Kidney tubule cell (primary cell): ENCODE data around the gene UQCR10.

Experiments
- DNase-seq: peaks from one replicate; pipeline ENCODE4 v3.0.0-alpha.2; 2018; ENCODE audit warnings: low spot score

The UQCR10 gene

DNA sequence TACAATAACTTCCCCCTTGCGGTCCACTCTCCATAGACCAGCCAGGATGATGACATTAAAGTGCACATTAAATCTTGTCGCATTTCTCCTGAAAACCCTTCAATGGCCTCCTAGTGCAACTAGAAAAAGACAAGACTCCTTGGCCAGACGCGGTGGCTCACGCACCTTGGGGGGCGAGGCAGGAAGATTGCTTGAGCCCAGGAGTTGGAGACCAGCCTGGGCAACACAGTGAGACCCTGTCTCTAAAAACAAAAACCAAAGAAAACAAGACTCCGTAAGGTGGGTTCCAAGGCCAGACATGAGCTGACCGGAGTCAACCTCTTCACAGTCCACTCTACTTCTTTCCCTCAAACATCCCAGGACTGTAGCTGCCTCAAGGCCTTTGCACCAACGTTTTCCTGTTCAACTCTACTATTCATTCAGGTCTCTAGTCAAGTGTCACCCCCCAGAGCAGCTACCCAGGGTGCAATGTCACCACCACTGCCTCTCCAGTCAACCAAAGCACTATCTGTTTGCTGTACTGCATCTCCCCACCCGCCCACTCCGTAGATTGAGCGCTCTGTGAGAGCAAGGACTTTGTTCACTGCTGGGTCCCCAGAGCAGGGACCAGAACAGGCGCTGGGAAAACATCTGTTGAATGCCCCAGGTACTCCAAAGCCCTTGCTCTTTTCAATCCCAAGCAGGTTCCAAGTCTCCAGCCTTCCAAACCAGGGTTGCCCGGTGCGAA lies 1.1 kb upstream of the UQCR10 start:
- no peak for DNase-seq

DNA sequence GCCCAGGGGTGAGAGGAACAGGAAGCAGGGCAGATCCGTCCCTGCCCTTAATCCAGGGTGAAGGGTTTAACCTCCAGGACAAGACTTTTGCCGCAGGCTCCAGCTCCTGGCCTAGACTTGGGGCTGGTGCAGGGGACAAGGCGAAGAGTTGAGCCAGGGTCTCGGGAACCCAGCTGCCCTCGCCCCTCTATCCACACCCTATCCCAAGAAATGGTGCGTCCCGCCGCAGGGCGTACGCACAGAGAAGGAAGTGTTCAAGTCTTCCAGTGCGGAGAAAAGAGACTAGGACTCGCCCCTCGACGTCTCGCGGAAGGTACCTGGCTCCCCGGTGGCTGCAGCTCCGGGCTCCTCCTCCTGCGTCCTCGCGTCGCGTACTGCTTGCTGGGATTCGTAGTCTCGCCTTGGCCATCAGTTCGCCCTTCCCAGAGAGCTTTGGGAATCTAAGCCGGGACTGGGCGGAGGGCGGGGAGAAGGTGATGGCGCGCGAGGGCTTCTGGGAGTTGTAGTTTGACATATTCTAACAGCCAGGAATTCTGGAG lies 468 bp upstream of the UQCR10 start, which contains the start of gene ZMAT5:
TSS of gene ZMAT5 (minus strand) at position 376 of the 539 bp plus-strand sequence. CDS start 18,463 bp downstream, outside the sequence.
- DNase-seq: peak; percentile 99

DNA sequence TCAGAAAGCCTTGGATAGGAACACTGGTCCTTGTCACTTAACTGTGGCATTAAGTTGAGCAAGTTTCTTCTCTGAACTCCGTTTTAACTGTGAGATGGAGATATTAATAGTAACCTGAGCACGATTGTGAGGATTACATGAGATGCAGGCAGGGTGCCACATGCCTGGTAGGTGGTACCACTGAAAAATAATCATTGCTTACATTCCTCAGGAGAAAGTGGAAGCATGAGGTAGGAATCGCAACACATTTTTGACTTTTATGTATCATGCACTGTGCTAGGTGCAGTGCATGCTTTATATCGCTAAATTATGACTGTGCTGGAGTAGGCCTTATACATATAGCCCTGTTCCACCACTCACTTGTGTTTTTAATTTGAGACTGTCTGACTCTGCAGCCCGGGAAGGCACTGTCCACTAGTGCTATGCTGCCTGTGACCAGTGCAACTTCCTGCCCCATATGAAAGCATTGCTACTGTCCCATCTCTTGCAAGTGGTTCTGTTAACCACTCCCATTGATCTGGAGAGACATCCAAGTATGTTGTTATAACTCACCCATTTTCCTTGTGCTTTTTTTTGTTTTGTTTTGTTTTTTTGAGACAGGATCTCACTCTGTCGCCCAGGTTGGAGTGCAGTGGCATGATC lies 1.0 kb downstream of the UQCR10 start:
- peak; percentile 24 for DNase-seq

DNA sequence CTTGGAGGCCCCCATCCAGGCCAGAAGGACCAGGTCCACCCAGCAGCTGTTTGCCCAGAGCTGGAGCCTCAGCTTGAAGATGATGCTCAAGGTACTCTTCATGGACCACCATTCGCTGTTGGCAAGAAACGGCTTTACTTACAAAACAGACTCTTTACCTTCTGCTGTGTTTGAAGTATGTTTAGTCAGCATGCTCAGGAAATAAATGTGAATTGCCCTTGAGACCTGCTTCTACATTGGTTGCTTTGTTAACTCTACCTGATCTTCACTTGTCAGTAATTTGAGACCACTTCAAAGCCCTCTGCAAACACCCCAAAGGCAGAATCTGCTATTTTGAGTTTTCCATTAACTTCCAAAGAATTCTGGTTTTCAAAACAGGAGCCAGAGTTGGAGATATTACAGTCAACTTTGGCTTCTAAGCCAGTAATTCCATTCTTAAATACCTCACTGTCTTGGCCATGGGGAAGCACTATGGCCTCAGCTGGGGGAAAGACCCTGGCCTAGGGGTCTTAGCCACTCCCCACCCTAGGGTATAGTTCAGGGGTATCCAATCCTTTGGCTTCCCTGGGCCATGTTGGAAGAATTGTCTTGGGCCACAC lies 2.7 kb downstream of the UQCR10 start:
- DNase-seq: no peak

DNA sequence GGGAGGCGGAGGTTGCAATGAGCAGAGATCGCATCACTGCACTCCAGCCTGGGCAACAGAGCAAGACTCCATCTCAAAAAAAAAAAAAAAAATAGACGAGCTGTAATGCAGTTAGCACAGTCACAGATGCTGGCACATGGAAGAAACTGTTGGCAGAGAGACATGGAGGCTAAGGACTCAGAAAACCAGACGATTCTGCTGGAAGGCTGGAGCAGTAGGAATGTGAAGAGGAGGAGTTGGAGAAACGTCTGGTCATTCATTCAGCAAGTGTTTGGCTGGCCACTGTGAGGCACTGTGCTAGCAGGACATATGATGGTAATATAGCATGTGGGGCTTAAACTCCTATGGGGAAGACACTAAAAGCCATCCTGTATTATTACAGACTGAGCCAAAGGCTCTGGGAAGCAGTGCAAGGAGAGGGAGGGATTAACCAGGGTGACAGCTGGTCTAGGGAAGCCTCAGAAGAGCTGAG lies 5.0 kb downstream of the UQCR10 start:
- DNase-seq: peak; percentile 41

DNA sequence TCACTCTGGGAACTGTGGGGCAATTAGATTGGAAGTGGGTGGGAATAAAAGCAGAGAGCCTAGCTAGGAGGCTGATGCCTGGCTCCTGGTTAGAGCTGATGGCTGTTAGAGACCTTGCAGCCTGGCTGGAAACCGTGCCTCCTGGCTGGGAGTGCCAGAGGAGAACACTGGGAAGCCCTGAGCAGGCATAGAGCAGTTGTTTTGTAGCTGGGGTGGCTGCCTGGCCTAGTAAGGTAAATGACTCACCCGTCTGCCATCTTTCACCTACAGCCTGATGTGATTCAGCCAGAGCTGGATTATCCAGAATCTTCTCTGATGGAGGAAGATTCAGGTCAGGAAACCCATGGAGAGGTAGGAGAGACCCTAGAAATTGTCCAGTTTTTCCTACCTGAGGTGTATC lies 6.1 kb downstream of the UQCR10 start:
- peak; percentile 82 for DNase-seq

DNA sequence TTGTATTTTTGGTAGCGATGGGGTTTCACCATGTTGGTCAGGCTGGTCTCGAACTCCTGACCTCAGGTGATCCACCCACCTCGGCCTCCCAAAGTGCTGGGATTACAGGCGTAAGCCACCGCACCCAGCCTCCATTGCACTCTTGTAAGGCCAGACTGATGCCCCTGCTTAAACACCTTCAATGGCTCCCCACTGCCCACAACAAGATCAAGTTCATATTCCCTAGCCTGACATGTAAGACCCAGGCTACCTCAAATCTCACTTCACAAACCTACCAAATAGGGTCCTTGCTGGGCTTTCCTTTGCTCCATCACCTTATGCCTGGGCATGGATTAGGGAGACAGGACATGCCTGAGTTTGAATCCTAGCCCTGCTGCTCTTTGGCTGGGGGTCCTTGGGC lies 13.1 kb downstream of the UQCR10 start:
- DNase-seq: no peak

DNA sequence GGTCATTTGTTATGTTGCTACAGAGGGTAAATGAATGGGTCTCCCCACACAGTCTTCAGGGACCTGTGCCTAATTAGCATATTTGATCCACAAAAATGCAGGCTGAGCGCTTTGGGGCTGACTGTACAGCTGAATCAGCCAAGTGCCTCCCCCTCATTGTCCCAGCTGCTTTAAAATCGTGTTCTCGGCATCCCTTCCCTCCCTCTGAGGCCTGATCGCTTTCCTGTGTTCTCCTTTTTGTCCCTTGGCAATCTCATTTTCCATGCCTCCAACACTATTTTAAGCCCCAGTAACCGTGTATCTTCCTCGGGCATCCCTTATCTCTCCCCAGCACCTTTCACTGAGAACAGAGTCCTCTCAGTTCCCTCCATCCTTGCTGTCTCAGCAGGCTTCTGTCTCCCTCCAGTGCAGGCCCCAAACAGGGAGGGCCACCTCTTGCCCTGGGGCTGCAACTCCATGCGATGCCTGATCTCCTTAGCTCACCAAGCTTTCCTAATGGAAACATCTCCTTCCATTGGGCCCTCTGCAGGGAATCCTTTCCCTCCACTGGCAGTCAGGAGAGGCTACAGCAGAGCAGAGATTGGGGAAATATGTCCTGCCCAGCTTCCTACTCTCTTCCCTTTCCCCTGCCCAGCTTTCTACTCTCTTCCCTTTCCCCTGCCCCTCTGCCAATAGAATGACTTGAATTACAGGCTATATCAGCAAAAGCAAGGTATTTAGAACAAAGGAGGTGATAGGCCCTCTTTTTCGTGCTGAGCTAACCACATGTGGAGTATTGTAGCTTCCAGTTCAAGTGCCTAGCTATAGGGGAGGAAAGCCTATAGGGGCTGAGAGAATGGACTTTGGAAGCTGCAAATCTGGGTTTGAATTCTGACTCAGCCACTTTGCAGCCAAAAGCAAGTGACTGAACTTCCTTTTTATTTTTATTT lies 13.8 kb downstream of the UQCR10 start:
- peak; percentile 95 for DNase-seq

DNA sequence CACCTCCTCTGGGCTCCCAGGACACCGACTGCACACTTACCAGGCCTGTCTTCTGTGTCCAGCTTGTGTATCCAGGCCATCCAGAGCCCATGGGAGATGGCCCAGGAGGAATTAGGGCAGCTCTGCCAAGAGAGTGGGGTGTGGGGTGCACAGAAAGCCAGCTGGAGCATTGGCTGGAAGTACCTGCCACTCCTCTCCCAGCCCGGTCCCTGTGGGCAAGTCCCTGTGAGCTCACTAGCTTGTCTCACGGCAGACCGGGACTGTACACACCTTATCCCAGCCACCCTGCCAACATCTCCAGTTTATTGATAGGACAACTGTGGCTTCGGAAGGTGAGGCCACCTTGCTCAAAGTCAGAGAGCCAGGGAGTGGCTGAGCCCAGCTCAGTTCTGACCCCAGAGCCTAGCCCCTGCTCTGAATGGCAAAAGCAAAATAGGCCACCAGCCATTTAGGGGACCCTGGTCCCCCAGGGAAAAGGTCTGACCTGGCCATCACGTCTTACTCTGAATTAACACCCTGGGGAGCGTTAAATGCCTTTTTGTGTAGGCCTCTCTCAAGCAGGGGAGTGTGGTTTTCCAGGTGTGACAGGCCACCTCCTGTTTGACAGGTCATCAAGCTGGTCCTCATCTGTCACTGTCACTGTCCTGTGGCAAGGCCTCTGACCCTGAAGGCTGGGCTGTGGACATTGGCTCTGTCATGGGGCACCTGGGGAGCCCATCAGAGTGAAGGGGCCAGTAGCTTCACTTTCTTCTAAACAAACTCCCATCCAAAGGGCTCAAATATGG lies 15.1 kb downstream of the UQCR10 start:
- peak; percentile 69 for DNase-seq

DNA sequence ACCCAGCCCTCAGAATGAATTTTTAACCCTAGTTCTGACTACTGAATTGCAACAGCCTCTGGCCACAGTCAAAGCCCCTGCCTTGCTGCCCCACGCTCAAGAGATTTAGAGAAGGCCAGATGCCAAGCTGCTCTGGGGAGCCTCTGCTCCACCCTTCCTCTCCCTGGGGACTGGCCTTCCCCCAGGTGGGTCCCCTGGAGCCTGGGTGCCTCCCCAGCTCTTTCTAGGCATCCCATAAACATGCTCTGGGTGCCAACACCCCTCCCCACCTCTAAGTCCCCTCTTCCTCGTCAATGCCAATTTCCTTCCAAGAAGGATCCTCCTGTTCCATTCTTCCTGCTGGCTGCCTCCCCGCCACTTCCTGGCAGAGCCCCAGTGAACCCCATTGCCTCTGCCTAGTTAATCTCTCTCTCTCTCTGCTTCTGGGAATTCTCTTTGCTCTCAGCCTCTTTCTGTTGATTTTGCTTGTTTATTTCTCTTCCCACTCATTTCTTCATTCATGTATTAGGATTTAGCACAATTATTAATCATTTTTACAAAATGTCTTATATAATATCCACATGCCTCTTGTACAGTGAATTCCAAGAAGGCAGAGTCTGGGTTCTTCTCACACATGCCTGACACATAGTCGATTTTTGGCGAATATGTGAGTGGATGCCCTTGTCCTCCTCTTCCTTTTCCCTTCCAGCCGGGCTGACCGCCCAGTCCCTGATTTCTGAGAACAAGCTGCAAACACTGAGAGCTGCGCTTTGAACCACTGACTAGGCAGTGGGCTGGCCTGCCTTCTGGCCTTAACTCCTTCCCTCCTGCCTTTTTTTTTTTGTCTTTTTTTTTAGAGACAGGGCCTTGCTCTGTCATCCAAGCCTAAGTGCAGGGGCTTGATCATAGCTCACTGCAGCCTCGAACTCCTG lies 17.5 kb downstream of the UQCR10 start:
- DNase-seq: no peak

DNA sequence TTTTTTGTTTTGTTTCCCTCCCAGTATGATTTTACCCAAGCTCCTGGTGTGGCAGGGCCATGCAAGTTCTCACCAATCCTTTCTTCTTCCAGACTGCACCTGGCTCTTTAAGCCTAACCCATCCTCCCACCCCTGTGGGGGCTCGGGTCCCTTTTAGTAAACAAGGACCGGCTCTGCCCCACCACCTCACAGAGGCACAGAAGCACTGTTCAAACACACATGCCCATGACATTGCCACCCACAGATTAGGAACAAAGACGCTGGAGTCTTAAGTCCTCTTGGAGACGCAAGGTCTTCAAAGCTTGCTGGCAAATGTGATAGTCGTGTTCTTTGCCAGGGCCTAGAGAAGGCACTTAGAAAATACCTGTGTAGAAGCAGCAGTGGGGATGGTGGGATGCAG lies 18.9 kb downstream of the UQCR10 start:
- no peak for DNase-seq

DNA sequence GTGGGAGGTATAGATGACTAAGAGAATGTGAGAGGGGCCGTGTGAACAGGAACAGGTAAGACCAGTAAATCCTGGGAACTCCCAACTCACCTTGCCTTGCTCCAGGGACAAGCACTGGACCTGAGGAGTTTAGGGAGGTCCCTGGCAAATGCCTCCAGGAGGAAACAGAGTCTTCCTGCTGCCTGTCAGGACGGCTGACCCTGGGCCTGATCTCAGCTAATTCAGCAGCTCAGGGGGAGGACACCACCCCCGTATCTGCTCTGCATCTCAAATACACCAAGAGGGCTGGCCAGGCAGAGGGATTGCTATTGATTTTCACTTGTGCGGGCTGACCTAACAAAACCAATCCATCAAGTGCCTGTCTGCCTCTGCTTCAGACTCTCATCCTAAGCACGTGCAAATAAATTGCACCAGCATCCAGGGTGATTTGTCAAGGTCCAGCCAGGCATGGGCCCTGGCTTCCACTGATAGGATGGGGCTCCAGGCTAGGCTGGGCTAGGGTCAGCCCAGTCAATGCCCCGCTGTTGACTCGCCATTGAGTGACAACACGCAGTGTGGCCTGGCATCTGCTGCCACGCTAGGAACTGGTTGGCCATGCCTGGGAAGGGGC lies 20.3 kb downstream of the UQCR10 start:
- DNase-seq: no peak

DNA sequence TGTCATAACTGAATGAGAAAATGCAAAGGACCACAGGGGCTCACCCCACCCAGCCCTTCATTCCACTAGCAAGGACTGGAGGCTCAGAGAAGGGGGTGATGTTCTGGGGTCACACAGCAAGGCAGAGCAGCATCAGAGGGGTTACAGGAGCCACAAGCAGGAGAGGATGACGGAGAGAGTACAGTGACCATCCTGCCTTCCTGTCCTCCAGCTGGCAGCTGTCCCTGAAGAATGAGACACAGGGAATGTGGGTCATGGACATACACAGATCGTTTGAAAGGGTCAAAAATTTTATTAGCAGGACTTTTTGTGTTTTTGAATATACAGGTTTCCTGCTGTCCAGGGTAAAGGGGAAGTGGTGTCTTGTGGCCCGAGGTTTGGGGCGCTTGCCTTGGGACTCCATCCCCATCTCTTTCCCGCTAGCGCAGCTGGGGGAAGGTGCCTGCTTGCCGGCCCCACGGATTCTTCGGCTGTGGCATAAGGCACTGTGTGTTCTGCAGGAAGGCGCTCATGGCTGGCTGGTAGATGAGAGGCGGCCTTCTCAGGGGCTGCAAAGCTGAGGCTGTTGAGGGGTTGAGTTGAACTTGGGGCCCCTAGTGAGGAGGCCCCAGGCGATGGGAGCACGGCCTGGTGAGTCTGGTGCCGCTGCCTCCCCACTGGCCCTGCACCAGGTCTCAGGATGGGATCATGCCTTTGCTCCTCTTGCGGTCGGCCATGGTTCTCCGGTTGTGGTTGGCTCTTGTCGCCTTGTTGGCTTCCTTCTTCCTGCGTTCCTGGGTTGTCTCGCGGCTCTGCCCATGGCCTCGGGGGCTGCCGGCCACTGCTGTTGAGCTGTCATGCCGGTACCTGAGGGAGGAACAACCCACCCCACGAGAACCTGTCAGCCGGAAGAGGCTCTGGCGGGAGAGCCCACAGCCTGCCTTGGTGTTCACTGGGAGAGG lies 21.4 kb downstream of the UQCR10 start:
- no peak for DNase-seq

DNA sequence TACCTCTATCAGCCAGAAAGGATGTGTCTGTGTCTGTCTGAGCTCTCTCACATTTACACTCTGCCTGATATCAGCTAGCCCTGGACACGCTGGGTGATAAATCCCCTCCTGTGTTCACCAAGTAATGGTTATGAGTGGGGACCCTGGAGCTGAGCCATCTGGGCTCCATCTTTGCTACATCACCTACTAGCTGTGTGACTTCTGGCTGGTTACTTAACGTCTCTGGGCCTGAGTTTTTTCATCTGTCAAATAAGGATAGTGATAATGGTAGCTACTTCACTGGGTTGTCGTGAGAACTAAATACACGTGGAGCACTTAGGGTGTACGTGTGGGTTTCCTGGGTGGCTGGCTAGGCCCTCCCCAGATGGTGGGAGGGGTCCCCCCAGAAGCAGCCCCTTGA lies 22.9 kb downstream of the UQCR10 start:
- DNase-seq: no peak

DNA sequence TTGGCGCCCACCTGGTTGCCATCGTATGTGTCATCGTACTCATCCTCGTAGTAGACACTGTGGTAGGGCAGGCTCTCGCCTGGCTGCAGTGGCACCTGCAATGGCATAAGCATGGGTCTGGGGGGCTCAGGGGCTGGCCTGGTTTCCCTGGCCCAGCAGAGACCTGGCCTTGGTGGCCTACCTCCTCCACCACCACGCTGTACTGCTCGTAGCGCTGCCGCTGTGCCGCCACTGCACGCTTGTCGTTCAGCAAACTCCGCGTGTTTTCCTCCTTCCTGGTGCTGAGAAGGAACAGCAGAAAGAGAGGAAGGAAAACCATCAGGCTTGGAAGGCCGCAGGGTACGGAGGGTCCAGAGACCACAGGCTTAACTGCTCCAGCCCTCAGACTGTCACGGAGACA lies 26.2 kb downstream of the UQCR10 start:
- DNase-seq: no peak

DNA sequence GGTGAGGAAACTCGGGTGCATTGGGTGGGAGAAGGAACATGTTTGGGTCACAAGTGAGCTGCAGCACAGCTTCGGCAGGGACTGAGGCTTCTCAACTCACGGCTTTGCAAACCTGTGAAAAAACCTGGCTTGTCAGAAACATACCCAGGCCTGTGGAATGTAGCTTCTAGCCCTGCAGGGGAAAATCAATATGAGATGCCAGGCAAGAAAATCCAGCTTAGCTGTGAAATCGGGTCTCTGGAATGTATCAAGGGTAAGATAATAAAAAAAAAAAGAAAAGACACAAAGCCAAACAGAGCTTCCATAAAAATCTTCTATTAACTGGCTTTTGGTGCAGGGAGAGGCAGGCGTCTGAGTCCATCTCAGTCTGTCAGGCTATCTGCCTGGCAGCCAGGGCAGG lies 28.5 kb downstream of the UQCR10 start:
- DNase-seq: no peak

DNA sequence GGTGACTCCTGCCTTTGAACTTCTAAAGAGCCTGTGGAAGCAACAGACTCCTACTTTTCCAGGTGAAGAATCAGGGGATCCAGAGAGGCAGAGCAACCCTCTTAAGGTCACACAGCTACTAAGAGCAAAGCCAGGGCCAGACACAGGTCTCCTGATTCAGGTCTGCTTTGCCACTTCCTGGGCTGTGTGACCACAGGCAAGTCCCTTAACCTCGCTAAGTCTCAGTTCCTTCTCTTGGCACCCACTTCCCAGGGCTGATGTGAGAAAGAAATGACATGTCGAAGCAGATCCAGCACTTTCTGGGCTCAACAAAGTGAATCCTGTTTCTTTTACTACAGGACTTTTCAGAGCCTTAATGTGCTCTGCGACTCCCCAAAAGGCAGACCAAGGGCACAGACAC lies 30.2 kb downstream of the UQCR10 start:
- DNase-seq: no peak

DNA sequence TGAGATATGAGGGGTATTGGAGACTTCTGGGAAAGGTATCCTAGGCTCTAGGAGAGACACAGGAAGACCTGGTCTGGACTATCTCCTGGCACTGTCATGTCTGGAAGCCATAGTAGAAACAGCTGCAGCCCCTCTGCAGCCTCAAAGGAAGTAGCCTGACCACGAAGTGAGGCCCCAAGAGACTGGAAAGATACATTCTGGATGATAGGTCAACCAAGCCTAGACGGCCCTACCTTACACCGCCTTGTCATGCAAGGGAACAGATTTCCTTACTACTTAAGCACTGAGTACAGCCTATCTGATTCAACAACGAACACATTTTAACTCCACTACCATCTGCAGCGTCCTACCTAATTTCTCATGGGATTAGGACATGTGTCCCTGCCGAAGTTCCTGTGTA lies 31.1 kb downstream of the UQCR10 start:
- no peak for DNase-seq
